ENCODE data around the gene ASPN. TPM values are rescaled to one million over a fixed set of nuclear protein-coding genes. Genes with fewer than 3 reads are reported as not detected.

ASPN gene
- total RNA-seq, 1 donor from 2014 or later = not detected

DNA sequence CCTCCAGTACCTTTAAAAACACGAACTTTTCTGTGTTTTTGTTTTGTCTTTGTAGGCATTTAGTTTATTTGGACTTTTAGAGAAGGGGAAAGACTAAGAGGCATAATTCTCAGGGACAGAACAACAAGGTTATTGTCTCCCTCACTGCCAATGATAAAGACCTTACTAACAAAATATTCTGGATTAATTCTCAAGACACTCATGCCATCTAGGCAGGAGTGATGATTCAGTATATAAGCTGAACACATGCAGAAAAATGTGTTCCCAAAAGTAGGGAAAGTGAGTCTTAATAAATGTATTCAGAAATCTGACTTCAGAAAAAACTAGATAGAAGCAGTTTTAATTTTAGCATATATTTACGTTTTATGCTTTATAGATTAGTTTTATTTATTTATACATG is 17.4 kb upstream of the ASPN start:
- intact Hi-C loops (cut with micrococcal nuclease) = no loop called here

DNA sequence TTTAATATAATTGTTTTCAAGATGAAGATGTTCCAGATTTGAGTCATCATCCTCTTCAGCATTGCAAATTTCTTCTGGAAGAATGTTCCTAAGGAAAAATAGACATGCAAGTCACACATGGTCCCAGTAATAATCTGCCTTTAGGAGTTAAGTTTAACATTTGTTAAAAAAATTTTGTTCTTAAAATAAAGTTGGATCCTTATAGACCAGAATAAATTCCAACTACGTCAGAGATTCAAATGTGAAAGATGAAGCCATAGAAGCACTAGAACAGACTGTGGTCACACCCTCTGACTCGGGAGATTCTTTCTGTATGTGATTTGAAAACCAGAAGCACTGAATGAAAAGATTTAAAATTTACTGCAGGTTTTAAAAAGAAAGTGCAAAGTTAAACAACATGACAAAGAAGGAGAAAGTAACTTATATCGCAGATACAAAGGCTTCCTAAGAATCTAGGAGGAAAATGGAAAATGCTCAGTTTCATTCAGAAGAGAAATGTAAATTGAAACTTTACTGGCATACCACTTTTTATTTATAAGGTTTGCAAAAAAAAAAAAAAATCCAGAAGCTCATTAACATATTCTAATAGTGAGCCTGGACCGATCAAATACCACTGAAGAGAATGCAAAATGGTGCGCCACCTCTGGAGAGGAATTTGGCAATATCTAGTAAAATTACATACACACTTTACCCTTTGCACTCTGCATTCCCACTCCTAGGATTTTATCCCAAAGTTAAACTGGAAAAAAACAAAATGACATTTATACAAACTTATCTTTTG is 14.3 kb upstream of the ASPN start:
- H3K4me3 Mint-ChIP-seq (ENCODE audit: low read depth) = no peak overlapping the region
- H3K9me3 Mint-ChIP-seq = no peaks in the 10 kb centered on the region
- peaks cover 3% of the 10 kb centered on the region for H3K36me3 Mint-ChIP-seq (ENCODE audit: low read depth)
- peaks cover 6% of the 10 kb centered on the region for H3K4me1 Mint-ChIP-seq (ENCODE audit: low read depth)
- H3K27me3 Mint-ChIP-seq (ENCODE audit: low read depth) = no peaks in the 10 kb centered on the region
- intact Hi-C loops (cut with micrococcal nuclease) = no loop called here
- H3K27ac Mint-ChIP-seq = no peak overlapping the region
- DNase-seq (ENCODE audit: low spot score) = no peak

More for the DNA sequence above, 17.4 kb upstream of the ASPN start:
- DNase-seq (ENCODE audit: low spot score) = no peak
- Mint-ChIP-seq H3K27me3 (ENCODE audit: low read depth) (no peaks in the 10 kb centered on the region), H3K9me3 (no peaks in the 10 kb centered on the region), H3K27ac (no peak overlapping the region), H3K4me3 (ENCODE audit: low read depth) (no peak overlapping the region), H3K36me3 (ENCODE audit: low read depth) (peaks cover 3% of the 10 kb centered on the region), H3K4me1 (ENCODE audit: low read depth) (peaks cover 2% of the 10 kb centered on the region)

DNA sequence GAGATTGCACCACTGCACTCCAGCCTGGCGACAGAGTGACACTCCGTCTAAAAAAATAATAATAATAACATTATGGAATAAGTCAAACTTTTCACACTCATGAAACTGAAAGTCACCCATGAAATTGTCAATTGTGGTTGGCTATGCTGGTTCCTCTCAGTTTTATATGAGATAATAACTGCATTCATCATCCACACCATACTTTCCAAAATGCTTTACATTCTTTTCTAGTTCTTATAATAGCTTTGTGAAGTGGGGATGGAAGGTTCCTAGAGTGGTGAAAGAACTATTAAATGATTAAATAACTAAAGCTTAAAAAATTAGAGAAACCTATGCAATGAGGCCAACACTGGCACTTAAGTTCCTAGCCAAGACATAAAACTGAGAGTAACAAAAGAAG is 12.6 kb upstream of the ASPN start:
- Mint-ChIP-seq H3K4me1 (ENCODE audit: low read depth) (peaks cover 9% of the 10 kb centered on the region), H3K27me3 (ENCODE audit: low read depth) (no peaks in the 10 kb centered on the region), H3K36me3 (ENCODE audit: low read depth) (peaks cover 3% of the 10 kb centered on the region), H3K27ac (no peak overlapping the region), H3K9me3 (no peaks in the 10 kb centered on the region), H3K4me3 (ENCODE audit: low read depth) (no peak overlapping the region)
- no peak for DNase-seq (ENCODE audit: low spot score)
- intact Hi-C loops (cut with micrococcal nuclease) = no loop called here

DNA sequence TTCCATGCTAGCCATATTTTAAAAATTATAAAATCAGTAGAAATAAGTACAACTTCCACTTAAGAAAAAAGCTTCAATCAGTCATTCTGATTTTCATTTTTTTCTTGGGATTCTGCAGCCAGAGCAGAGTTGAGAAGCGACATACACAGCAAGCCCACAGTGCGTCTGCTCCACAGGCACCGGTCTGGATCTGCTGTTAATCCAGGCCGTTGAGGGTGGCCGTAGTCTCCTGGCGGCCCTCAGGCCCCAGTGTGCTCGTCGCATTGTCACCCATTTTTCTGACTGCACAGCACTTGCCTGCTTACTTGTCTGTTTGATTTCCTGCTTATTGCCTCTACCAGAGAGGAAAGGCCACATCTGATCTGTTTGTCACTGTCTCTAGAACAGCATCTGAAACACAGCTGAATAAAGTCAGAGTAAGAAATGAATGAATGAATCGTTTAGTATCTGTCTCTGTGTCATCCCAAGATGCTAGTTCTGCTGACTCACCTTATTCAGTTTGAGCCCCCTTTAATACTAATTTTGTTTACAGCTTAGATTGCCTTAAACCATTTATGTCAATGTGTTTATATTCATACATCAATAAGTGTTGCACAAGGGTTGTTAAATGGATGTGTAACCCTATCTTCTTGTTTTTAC is 11.6 kb upstream of the ASPN start:
- no peak overlapping the region for H3K4me3 Mint-ChIP-seq (ENCODE audit: low read depth)
- H3K36me3 Mint-ChIP-seq (ENCODE audit: low read depth) = peaks cover 3% of the 10 kb centered on the region
- H3K27ac Mint-ChIP-seq = no peak overlapping the region
- no peaks in the 10 kb centered on the region for H3K27me3 Mint-ChIP-seq (ENCODE audit: low read depth)
- H3K4me1 Mint-ChIP-seq (ENCODE audit: low read depth) = peaks cover 9% of the 10 kb centered on the region
- no peak for DNase-seq (ENCODE audit: low spot score)
- intact Hi-C loops (cut with micrococcal nuclease) = no loop called here
- no peaks in the 10 kb centered on the region for H3K9me3 Mint-ChIP-seq

DNA sequence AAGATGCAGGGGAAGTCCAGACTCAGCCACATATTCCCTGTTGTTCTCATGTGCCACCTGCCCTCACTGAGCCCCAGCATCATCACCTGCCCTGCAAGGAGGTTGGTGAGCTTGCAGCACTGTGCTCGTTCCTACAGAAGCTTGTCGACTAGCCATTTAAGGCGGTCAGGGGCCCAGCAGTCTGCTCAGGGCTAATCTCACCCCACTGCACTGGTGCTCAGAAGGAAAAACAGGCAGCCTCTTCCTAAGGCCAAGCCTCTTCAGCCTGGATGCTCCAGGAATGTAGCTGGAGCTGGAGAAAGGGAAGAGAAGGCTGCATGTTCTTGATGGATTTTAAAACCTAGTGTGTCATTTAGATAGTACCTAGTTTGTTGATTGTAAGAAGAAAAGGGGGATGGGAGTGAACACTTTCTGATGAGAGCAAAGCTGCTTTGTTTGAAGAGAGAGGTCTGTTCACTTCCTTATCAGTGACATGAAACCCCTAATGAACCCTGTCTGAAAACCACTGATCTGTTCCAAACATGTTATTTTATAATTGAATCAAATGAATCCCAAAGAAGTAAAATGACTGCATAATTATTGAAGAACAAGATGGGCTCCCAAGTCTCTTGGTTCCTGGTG is 10.6 kb upstream of the ASPN start:
- Mint-ChIP-seq H3K36me3 (ENCODE audit: low read depth) (peaks cover 2% of the 10 kb centered on the region), H3K4me3 (ENCODE audit: low read depth) (no peak overlapping the region), H3K27ac (no peak overlapping the region), H3K27me3 (ENCODE audit: low read depth) (no peaks in the 10 kb centered on the region), H3K4me1 (ENCODE audit: low read depth) (peaks cover 9% of the 10 kb centered on the region), H3K9me3 (no peaks in the 10 kb centered on the region)
- intact Hi-C loops (cut with micrococcal nuclease) = no loop called here
- DNase-seq (ENCODE audit: low spot score) = no peak

DNA sequence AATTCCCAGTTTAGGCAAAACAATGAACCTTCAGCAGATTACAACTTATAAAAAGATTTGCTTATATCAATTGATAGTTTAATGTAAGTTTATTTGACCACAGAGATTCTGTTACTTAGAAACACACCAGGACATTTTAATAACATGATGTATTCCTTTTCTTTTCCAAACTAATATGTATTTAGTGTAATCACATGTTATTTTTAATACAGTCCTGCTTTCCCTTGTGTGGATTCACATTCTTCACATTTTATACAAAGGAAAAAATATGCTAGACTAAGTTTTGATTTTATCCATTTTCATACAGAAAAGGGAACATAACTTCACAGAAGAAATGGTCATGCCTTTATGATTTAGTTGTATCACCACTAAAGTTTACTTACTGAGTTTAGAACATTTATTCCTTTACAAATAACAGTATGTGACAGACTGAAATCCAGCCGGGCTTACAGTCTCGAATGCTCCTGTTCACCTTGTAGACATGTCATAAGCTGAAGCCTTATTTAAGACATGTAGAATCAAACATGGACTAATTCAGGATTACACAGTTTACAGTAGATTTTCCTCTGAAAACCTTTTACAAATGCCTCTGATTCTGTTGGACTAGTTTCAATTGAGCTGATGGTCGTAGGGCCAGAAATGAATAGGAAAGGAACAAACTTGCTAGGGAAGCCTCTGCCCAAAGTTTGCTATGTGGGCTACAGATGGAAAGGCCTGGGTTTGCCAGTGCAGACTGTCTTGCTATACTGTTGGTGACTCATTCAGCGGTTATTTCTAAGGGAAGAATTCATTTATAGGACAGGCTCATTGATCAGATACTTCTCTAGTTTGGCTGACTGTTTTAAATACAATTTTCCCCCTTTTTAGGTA is 6.6 kb upstream of the ASPN start:
- no peak for DNase-seq (ENCODE audit: low spot score)
- H3K27me3 Mint-ChIP-seq (ENCODE audit: low read depth) = no peaks in the 10 kb centered on the region
- intact Hi-C loops (cut with micrococcal nuclease) = no loop called here
- H3K4me1 Mint-ChIP-seq (ENCODE audit: low read depth) = peaks cover 4% of the 10 kb centered on the region
- no peak overlapping the region for H3K4me3 Mint-ChIP-seq (ENCODE audit: low read depth)
- no peaks in the 10 kb centered on the region for H3K36me3 Mint-ChIP-seq (ENCODE audit: low read depth)
- no peaks in the 10 kb centered on the region for H3K9me3 Mint-ChIP-seq
- H3K27ac Mint-ChIP-seq = no peak overlapping the region

DNA sequence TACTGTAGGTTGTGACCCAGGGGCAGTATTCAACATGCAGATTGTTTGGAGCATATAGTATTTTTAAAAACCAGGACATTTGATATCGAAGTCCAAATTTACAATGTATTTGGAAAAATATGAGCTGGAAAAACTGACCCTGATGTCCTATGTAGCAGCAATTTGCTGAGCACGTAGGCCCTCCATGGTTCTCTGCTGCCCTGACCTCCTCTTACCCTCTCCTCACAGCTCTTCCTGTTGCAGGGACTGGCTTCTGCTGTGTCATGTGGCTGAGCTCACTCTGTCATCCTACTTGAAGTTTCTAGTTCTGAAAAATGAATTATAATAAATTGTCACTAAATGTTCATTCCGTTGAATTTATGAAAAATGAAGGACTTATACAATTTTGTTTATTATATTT is 4.1 kb upstream of the ASPN start:
- H3K27me3 Mint-ChIP-seq (ENCODE audit: low read depth) = no peaks in the 10 kb centered on the region
- H3K27ac Mint-ChIP-seq = no peak overlapping the region
- H3K4me3 Mint-ChIP-seq (ENCODE audit: low read depth) = no peak overlapping the region
- no peaks in the 10 kb centered on the region for H3K36me3 Mint-ChIP-seq (ENCODE audit: low read depth)
- H3K9me3 Mint-ChIP-seq = no peaks in the 10 kb centered on the region
- no peak for DNase-seq (ENCODE audit: low spot score)
- intact Hi-C loops (cut with micrococcal nuclease) = no loop called here
- peaks cover 3% of the 10 kb centered on the region for H3K4me1 Mint-ChIP-seq (ENCODE audit: low read depth)

DNA sequence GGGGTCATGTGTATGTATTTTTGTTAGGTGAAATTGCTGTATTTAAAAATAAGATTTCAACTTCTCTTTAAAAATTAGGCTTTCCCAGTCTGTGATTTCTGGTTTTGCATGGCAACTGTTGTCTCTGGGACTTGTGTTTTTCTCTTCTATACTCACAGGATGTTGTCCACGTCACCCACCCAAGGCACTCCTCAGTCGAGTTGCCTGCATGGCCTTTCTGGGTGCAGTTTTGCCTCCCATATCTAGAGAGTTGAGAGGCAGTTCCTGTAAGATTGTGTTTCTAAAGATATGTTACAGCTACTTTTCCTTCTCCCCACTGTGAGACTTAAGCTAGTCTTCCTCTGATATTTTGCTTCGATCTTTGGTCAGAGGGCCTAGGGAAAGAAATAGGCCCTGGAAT is 2.3 kb upstream of the ASPN start:
- intact Hi-C loops (cut with micrococcal nuclease) = no loop called here
- Mint-ChIP-seq H3K4me1 (ENCODE audit: low read depth) (peaks cover 8% of the 10 kb centered on the region), H3K9me3 (no peaks in the 10 kb centered on the region), H3K36me3 (ENCODE audit: low read depth) (no peaks in the 10 kb centered on the region), H3K4me3 (ENCODE audit: low read depth) (no peak overlapping the region), H3K27me3 (ENCODE audit: low read depth) (no peaks in the 10 kb centered on the region), H3K27ac (no peak overlapping the region)
- no peak for DNase-seq (ENCODE audit: low spot score)

DNA sequence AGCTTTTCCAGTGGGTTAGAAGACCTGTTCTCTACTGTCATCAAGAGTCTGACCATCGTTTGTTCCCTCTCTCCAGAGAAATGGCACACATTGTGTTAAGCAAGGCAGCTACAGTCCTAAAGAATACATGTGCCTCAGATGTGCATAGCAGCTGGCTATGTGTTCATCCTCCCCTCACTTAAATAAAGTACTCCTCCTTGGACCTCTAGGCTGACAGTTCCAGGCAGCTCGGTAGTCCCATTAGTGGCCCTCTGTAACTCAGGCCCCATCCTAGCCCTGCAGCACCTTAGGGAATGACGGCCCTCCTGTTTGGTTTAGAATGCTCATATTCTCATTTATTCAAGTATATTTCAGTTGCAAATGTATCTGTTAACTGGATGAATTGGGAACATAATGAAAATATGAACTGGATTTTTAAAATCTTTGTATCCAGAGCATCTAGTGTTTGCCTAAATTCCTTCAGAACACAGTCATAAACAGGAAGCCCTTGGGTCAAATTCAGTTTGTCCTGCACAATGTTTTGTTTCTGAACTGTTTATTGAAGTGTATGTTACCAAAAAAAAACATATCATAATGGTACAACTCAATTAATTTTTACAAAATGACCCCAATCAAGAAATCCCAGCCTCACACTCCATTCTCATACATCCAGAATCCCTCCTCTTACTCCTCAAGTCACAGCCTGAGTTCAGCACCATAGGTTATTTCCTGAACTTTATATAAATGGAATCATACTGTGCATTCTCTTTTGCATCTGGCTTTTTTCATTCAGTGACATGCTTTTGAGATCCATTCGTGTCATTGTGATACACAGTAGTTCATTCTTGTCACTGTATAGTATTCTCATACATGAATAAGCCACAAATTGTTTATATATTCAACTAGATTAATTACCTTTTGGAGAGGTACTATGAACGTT is 1.6 kb upstream of the ASPN start:
- H3K9me3 Mint-ChIP-seq = no peaks in the 10 kb centered on the region
- DNase-seq (ENCODE audit: low spot score) = no peak
- no peaks in the 10 kb centered on the region for H3K27me3 Mint-ChIP-seq (ENCODE audit: low read depth)
- no peak overlapping the region for H3K4me3 Mint-ChIP-seq (ENCODE audit: low read depth)
- intact Hi-C loops (cut with micrococcal nuclease) = no loop called here
- no peak overlapping the region for H3K27ac Mint-ChIP-seq
- peaks cover 8% of the 10 kb centered on the region for H3K4me1 Mint-ChIP-seq (ENCODE audit: low read depth)
- H3K36me3 Mint-ChIP-seq (ENCODE audit: low read depth) = no peaks in the 10 kb centered on the region

DNA sequence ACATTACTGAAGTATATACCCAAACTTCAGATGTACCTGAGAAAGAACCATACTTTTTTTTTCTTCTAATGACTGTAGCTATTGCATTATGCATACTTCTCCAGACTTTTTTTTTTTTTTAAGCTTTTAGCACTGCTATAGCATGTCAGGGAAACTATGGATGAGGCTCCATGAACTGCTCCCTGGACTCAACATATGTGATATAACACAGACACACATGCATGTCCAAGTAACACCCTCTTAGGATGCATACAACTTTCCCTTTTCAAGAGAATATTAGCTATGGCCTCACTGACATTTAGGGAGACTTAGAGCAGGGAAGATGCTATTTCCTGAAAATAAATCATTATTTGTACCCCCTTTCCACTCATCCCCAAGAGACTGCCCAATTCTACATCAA is 499 bp upstream of the ASPN start:
- Mint-ChIP-seq H3K9me3 (no peaks in the 10 kb centered on the region), H3K36me3 (ENCODE audit: low read depth) (no peaks in the 10 kb centered on the region), H3K27me3 (ENCODE audit: low read depth) (no peaks in the 10 kb centered on the region), H3K27ac (no peak overlapping the region), H3K4me3 (ENCODE audit: low read depth) (no peak overlapping the region), H3K4me1 (ENCODE audit: low read depth) (peaks cover 8% of the 10 kb centered on the region)
- DNase-seq (ENCODE audit: low spot score) = no peak
- intact Hi-C loops (cut with micrococcal nuclease) = no loop called here

DNA sequence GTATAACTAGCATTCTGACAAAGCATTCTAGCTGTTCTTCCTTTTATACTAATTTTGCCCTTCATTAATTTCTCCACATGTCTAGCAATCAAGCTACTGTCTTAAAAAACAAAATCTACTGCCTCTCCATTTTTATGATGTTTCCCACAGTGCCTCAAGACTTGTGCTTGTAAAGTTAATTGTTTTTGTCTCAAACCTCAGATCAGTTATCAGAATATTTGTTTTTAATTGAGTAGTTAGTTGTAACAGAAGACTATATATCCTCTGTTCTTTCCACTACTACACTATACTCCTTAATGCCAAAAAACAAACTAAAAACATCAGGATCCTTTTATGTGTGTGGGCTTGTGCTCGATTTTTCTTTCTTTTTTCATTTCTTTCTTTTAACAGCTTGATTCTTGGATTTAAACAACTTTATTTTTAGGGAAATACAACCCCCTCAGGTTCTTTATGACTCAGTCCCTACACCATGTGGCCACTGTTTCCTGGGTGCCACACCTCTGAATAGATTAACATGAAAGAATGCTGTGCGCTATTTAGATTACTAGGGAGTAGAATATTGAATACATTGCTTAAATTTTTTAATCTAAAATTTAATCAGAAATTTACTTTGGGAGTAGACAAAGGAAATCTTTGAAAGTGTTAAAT is 1.2 kb downstream of the ASPN start:
- no peak overlapping the region for H3K4me3 Mint-ChIP-seq (ENCODE audit: low read depth)
- H3K36me3 Mint-ChIP-seq (ENCODE audit: low read depth) = no peaks in the 10 kb centered on the region
- H3K4me1 Mint-ChIP-seq (ENCODE audit: low read depth) = peaks cover 10% of the 10 kb centered on the region
- H3K27ac Mint-ChIP-seq = no peak overlapping the region
- no peaks in the 10 kb centered on the region for H3K27me3 Mint-ChIP-seq (ENCODE audit: low read depth)
- no peaks in the 10 kb centered on the region for H3K9me3 Mint-ChIP-seq
- DNase-seq (ENCODE audit: low spot score) = no peak
- intact Hi-C loops (cut with micrococcal nuclease) = no loop called here

Data from activated T-helper 2 cell treated with anti-CD3 and anti-CD28 coated beads, Interferon-gamma antibody, Interleukin-2, Interleukin-4, amounts not matched to agents 10 μg/mL and 5 μg/mL and 100 μg/mL, durations not matched to agents 14 hours and 24 hours and 36 hours (primary cell).